H9 (cell line): ENCODE results near the gene SIGLEC9. TPM values are rescaled to one million over a fixed set of nuclear protein-coding genes. Genes with fewer than 3 reads are reported as not detected.

Experiments used
- DNase-seq: peaks from one replicate; pipeline ENCODE4 v3.0.0-alpha.2; 2017
- H2AFZ ChIP-seq: one replicate; pipeline ENCODE4 v1.6.1; 2013; ENCODE audit warnings: mild to moderate bottlenecking, low read length, control low read depth, moderate library complexity
- H2AK5ac ChIP-seq: 2 replicates; pipeline ENCODE4 v1.6.1; 2013; ENCODE audit warnings: low read length, control low read depth, mixed read lengths; ENCODE audit not compliant: insufficient read length
- H2BK120ac ChIP-seq: one replicate; pipeline ENCODE4 v1.6.1; 2013; ENCODE audit warnings: low read depth, mild to moderate bottlenecking, low read length, control low read depth, inconsistent platforms; ENCODE audit not compliant: poor library complexity, severe bottlenecking
- H2BK12ac ChIP-seq: 2 replicates; pipeline ENCODE4 v1.6.1; 2013; ENCODE audit warnings: low read length, control low read depth, mixed read lengths, low read depth; ENCODE audit not compliant: insufficient read length
- H2BK15ac ChIP-seq: 2 replicates; pipeline ENCODE4 v1.6.1; 2013; ENCODE audit warnings: low read depth, low read length, control low read depth
- H2BK20ac ChIP-seq: one replicate; pipeline ENCODE4 v1.6.1; 2013; ENCODE audit warnings: low read depth, mild to moderate bottlenecking, low read length, control low read depth, inconsistent platforms; ENCODE audit not compliant: poor library complexity, severe bottlenecking
- H2BK5ac ChIP-seq: 2 replicates; pipeline ENCODE4 v1.6.1; 2013; ENCODE audit warnings: low read length, control low read depth, mixed read lengths; ENCODE audit not compliant: insufficient read length
- H3K14ac ChIP-seq: 2 replicates; pipeline ENCODE4 v1.6.1; 2013; ENCODE audit warnings: low read length, control low read depth; ENCODE audit not compliant: insufficient read depth
- H3K18ac ChIP-seq: 2 replicates; pipeline ENCODE4 v1.6.1; 2013; ENCODE audit warnings: low read depth, mild to moderate bottlenecking, mixed read lengths, low read length, control low read depth; ENCODE audit not compliant: insufficient read length
- H3K23ac ChIP-seq: 2 replicates; pipeline ENCODE4 v1.6.1; 2013; ENCODE audit warnings: low read length, control low read depth, mixed read lengths, low read depth; ENCODE audit not compliant: insufficient read length
- H3K23me2 ChIP-seq: 2 replicates; pipeline ENCODE4 v1.6.1; 2013; ENCODE audit warnings: low read depth, mild to moderate bottlenecking, mixed read lengths, low read length, control low read depth; ENCODE audit not compliant: insufficient read length, poor library complexity, severe bottlenecking
- H3K27ac ChIP-seq: 2 replicates; pipeline ENCODE4 v1.5.1; 2013; ENCODE audit warnings: low read length, control low read depth, mixed read lengths, low read depth; ENCODE audit not compliant: insufficient read length
- H3K27me3 ChIP-seq: 2 replicates; pipeline ENCODE4 v1.6.1; 2013; ENCODE audit warnings: low read length, control low read depth, inconsistent platforms; ENCODE audit not compliant: insufficient read depth
- H3K4ac ChIP-seq: 2 replicates; pipeline ENCODE4 v1.6.1; 2013; ENCODE audit warnings: low read depth, mild to moderate bottlenecking, control low read depth, inconsistent platforms, low read length, moderate library complexity
- H3K4me1 ChIP-seq: 2 replicates; pipeline ENCODE4 v1.6.1; 2013; ENCODE audit warnings: low read length, control low read depth, inconsistent platforms; ENCODE audit not compliant: insufficient read depth
- H3K4me2 ChIP-seq: 2 replicates; pipeline ENCODE4 v1.6.1; 2013; ENCODE audit warnings: low read length, control low read depth, mixed read lengths; ENCODE audit not compliant: insufficient read length, insufficient read depth
- H3K56ac ChIP-seq: 2 replicates; pipeline ENCODE4 v1.6.1; 2013; ENCODE audit warnings: low read depth, mild to moderate bottlenecking, mixed read lengths, low read length, control low read depth; ENCODE audit not compliant: insufficient read length
- H3K79me1 ChIP-seq: 2 replicates; pipeline ENCODE4 v1.6.1; 2013; ENCODE audit warnings: low read depth, mild to moderate bottlenecking, moderate library complexity, low read length, control low read depth, inconsistent platforms; ENCODE audit not compliant: insufficient read depth, poor library complexity, severe bottlenecking
- H3K79me2 ChIP-seq: 2 replicates; pipeline ENCODE4 v1.6.1; 2013; ENCODE audit warnings: low read length, control low read depth, inconsistent platforms; ENCODE audit not compliant: insufficient read depth
- H3K9ac ChIP-seq: 2 replicates; pipeline ENCODE4 v1.6.1; 2013; ENCODE audit warnings: low read length, control low read depth, mixed read lengths; ENCODE audit not compliant: insufficient read length; ENCODE audit errors: extremely low read depth
- H3K9me3 ChIP-seq: one replicate; pipeline ENCODE4 v1.6.1; 2013; ENCODE audit warnings: low read depth, low read length, inconsistent platforms; ENCODE audit not compliant: control insufficient read depth
- H3T11ph ChIP-seq: one replicate; pipeline ENCODE4 v1.6.1; 2013; ENCODE audit warnings: mild to moderate bottlenecking, low read length, control low read depth, inconsistent platforms
- H4K20me1 ChIP-seq: one replicate; pipeline ENCODE4 v1.6.1; 2013; ENCODE audit not compliant: control insufficient read depth, insufficient read length, insufficient read depth
- H4K5ac ChIP-seq: 2 replicates; pipeline ENCODE4 v1.6.1; 2013; ENCODE audit warnings: low read depth, mild to moderate bottlenecking, mixed read lengths, low read length, control low read depth; ENCODE audit not compliant: insufficient read length
- H4K8ac ChIP-seq: replicated peaks from 2 replicates; pipeline ENCODE4 v1.6.1; 2013; ENCODE audit warnings: low read length, control low read depth, mixed read lengths, low read depth; ENCODE audit not compliant: insufficient read length
- H4K91ac ChIP-seq: 2 replicates; pipeline ENCODE4 v1.6.1; 2013; ENCODE audit warnings: low read depth, mild to moderate bottlenecking, moderate library complexity, mixed read lengths, low read length, control low read depth; ENCODE audit not compliant: insufficient read length
- H3K27ac Mint-ChIP-seq, 3 experiments: 2 replicates in 2 of 3; 3 replicates in 1 of 3; pipeline ENCODE4 v1.8.0; 2020 to 2021; ENCODE audit warnings: mixed read lengths in 3 of 3, mild to moderate bottlenecking in 1 of 3, moderate library complexity in 1 of 3
- H3K27me3 Mint-ChIP-seq: 2 replicates; pipeline ENCODE4 v1.8.0; 2021; ENCODE audit warnings: low read depth, mild to moderate bottlenecking, moderate library complexity, mixed read lengths
- H3K36me3 Mint-ChIP-seq, 3 experiments: 2 replicates in 2 of 3; 3 replicates in 1 of 3; pipeline ENCODE4 v1.8.0; 2020 to 2021; ENCODE audit warnings: low read depth in 3 of 3, mixed read lengths in 3 of 3; ENCODE audit not compliant: insufficient read depth in 1 of 3
- H3K4me1 Mint-ChIP-seq, 2 experiments: 2 replicates each; pipeline ENCODE4 v1.8.0; 2020; ENCODE audit warnings: mixed read lengths in 2 of 2
- H3K4me3 Mint-ChIP-seq, 2 experiments: 2 replicates in 1 of 2; 3 replicates in 1 of 2; pipeline ENCODE4 v1.8.0; 2020 to 2021; ENCODE audit warnings: mild to moderate bottlenecking in 2 of 2, mixed read lengths in 2 of 2, moderate library complexity in 1 of 2
- H3K9me3 Mint-ChIP-seq, 2 experiments: 2 replicates in 1 of 2; 3 replicates in 1 of 2; pipeline ENCODE4 v1.8.0; 2020; ENCODE audit warnings: mild to moderate bottlenecking in 2 of 2, mixed read lengths in 2 of 2, moderate library complexity in 1 of 2
- CTCF ChIP-seq: fragments of 200-600 bp; sonication (generic); conservative IDR thresholded peaks from 3 replicates; pipeline ENCODE4 v1.8.0; 2021; ENCODE audit warnings: antibody characterized with exemption, mild to moderate bottlenecking
- WGBS: extraction: QIAGEN DNeasy Blood & Tissue Kit; methylation state at CpG from one replicate; pipeline ENCODE4 v1.1.7; 2013; ENCODE audit warnings: missing lambda C conversion rate, low lambda C conversion rate, mixed read lengths; ENCODE audit not compliant: insufficient read length; ENCODE audit errors: extremely low coverage; 5-methylcytosine and 5-hydroxymethylcytosine counted together
- total RNA-seq: library from RNA; stranded (reverse); gene quantifications from 2 replicates; pipeline ENCODE4 v1.2.1, GENCODE V29; 2021

SIGLEC9 gene
- total RNA-seq, 1 experiment from 2014 or later: not detected

- no peak overlapping the region for H2BK5ac ChIP-seq
- no peak overlapping the region for H2AK5ac ChIP-seq
- no peak overlapping the region for H2AFZ ChIP-seq
- H3K4ac ChIP-seq: no peak overlapping the region
- no peak overlapping the region for H3K9ac ChIP-seq
- no peaks in the 10 kb centered on the region for H3K23me2 ChIP-seq
- H2BK20ac ChIP-seq: no peak overlapping the region
- no peak overlapping the region for H3K4me2 ChIP-seq
- no peak overlapping the region for H2BK120ac ChIP-seq
- no peaks in the 10 kb centered on the region for H3K79me2 ChIP-seq
- H3K18ac ChIP-seq: no peak overlapping the region
- H4K8ac ChIP-seq: no peak overlapping the region
- Mint-ChIP-seq H3K4me3 (no peak overlapping the region), H3K4me1 (peaks cover 25 to 35% of the 10 kb centered on the region in 2 experiments), H3K27ac (no peak overlapping the region), H3K27me3 (peaks cover 6% of the 10 kb centered on the region), H3K9me3 (no peaks in the 10 kb centered on the region), H3K36me3 (no peaks in the 10 kb centered on the region; a peak in 1 of 7 replicates)
- peaks cover 2% of the 10 kb centered on the region; the same call in 1 of the 2 replicates for H3K4me1 ChIP-seq
- H2BK12ac ChIP-seq: no peak overlapping the region
- H3K9me3 ChIP-seq: no peaks in the 10 kb centered on the region
- no peak overlapping the region for H2BK15ac ChIP-seq
- no peak for DNase-seq
- no peak for TF ChIP-seq CTCF
- H3K27ac ChIP-seq: no peak overlapping the region
- no peaks in the 10 kb centered on the region for H3K27me3 ChIP-seq
- no peaks in the 10 kb centered on the region for H3K79me1 ChIP-seq
- H4K5ac ChIP-seq: no peak overlapping the region
- H3K14ac ChIP-seq: no peak overlapping the region
- no CpG with 5 or more reads among the region's 10 CpGs for WGBS
- H3K23ac ChIP-seq: no peak overlapping the region
- no peak overlapping the region for H3T11ph ChIP-seq
- H4K20me1 ChIP-seq: no peaks in the 10 kb centered on the region
- no peak overlapping the region for H4K91ac ChIP-seq
- H3K56ac ChIP-seq: no peak overlapping the region
Observed at GRCh38 chr19:51091126-51091525, 33.6 kb upstream of the SIGLEC9 start.
